ENCODE results near the gene STAG1.
"Not testable (repeated sequence)": the region's sequence is repeated elsewhere in the genome, so short reads cannot be mapped to it uniquely, and the experiment has no call there.

STAG1 gene

GRCh38 chr3:136752172-136752421, at the start of gene STAG1:
TSS of gene STAG1 (minus strand) at chr3:136752378. CDS start at chr3:136630898, 121,480 bp downstream.
- H3K4me3 ChIP-seq (ENCODE audit: low read depth, low read length) = peak within 1 kb of the TSS; percentile 55

- not testable (repeated sequence) for H3K4me3 ChIP-seq (ENCODE audit: low read depth, low read length)
Measured at GRCh38 chr3:136801146-136801545, 49.0 kb upstream of the STAG1 start.

GRCh38 chr3:136792556-136793330, 40.6 kb upstream of the STAG1 start:
- no peak overlapping the region for H3K4me3 ChIP-seq (ENCODE audit: low read depth, low read length)

- H3K4me3 ChIP-seq (ENCODE audit: low read depth, low read length) = no peak overlapping the region
Measured at GRCh38 chr3:136790786-136791185, 38.6 kb upstream of the STAG1 start.

- no peak overlapping the region for H3K4me3 ChIP-seq (ENCODE audit: low read depth, low read length)
Measured at GRCh38 chr3:136789976-136790375, 37.8 kb upstream of the STAG1 start.

GRCh38 chr3:136788154-136788553, 36.0 kb upstream of the STAG1 start:
- no peak overlapping the region for H3K4me3 ChIP-seq (ENCODE audit: low read depth, low read length)

GRCh38 chr3:136787349-136787748, 35.2 kb upstream of the STAG1 start:
- H3K4me3 ChIP-seq (ENCODE audit: low read depth, low read length) = no peak overlapping the region

GRCh38 chr3:136783708-136784191, 31.6 kb upstream of the STAG1 start:
- no peak overlapping the region for H3K4me3 ChIP-seq (ENCODE audit: low read depth, low read length)

- H3K4me3 ChIP-seq (ENCODE audit: low read depth, low read length) = no peak overlapping the region
Measured at GRCh38 chr3:136780741-136781140, 28.6 kb upstream of the STAG1 start.

GRCh38 chr3:136778865-136779264, 26.7 kb upstream of the STAG1 start:
- no peak overlapping the region for H3K4me3 ChIP-seq (ENCODE audit: low read depth, low read length)

GRCh38 chr3:136772709-136773108, 20.5 kb upstream of the STAG1 start:
- no peak overlapping the region for H3K4me3 ChIP-seq (ENCODE audit: low read depth, low read length)

GRCh38 chr3:136758160-136759102, 6.3 kb upstream of the STAG1 start:
- not testable (repeated sequence) for H3K4me3 ChIP-seq (ENCODE audit: low read depth, low read length)

- no peak overlapping the region for H3K4me3 ChIP-seq (ENCODE audit: low read depth, low read length)
Measured at GRCh38 chr3:136755192-136755591, 3.0 kb upstream of the STAG1 start.

- peak overlapping the region; percentile 55 for H3K4me3 ChIP-seq (ENCODE audit: low read depth, low read length)
Measured at GRCh38 chr3:136753326-136753939, 1.3 kb upstream of the STAG1 start.

- peak overlapping the region; percentile 55 for H3K4me3 ChIP-seq (ENCODE audit: low read depth, low read length)
Measured at GRCh38 chr3:136752422-136753325, 496 bp upstream of the STAG1 start.

- peak overlapping the region; percentile 55 for H3K4me3 ChIP-seq (ENCODE audit: low read depth, low read length)
Measured at GRCh38 chr3:136751316-136752171, 634 bp downstream of the STAG1 start.

- H3K4me3 ChIP-seq (ENCODE audit: low read depth, low read length) = peak overlapping the region; percentile 55
Measured at GRCh38 chr3:136750897-136751315, 1.3 kb downstream of the STAG1 start.

- peak overlapping the region; percentile 55 for H3K4me3 ChIP-seq (ENCODE audit: low read depth, low read length)
Measured at GRCh38 chr3:136750209-136750896, 1.8 kb downstream of the STAG1 start.

- H3K4me3 ChIP-seq (ENCODE audit: low read depth, low read length) = not testable (repeated sequence)
Measured at GRCh38 chr3:136749602-136750001, 2.6 kb downstream of the STAG1 start.
